Psoas muscle (tissue), 8 donors: Measurements from ENCODE around the gene TLK1. TPM values are rescaled to one million over a fixed set of nuclear protein-coding genes. Genes with fewer than 3 reads are reported as not detected.
"Not testable (repeated sequence)": the region's sequence is repeated elsewhere in the genome, so short reads cannot be mapped to it uniquely, and the experiment has no call there.

ENCODE experiments used
- ATAC-seq, 4 donors: fragments of 200-7000 bp; cut with Tn5 transposase; one replicate each; pipeline ENCODE4 v1.9.1; 2020; ENCODE audit warnings: moderate library complexity in 3 of 4, mild to moderate bottlenecking in 2 of 4
- DNase-seq, 2 donors: peaks; one replicate each; pipeline ENCODE4 v3.0.0-alpha.2; 2020
- H3K27ac ChIP-seq: fragments of 200-600 bp; one replicate; pipeline ENCODE4 v1.8.0; 2022
- H3K27me3 ChIP-seq, 3 donors: fragments of 200-600 bp in 1 of 3; one replicate each; pipeline versions ENCODE4 v1.6.1 to v1.8.0; 2013 to 2022; ENCODE audit warnings: low read length in 2 of 3, mild to moderate bottlenecking in 2 of 3, moderate library complexity in 1 of 3; ENCODE audit not compliant: insufficient read depth in 3 of 3
- H3K36me3 ChIP-seq, 2 donors: fragments of 200-600 bp in 1 of 2; one replicate each; pipeline versions ENCODE4 v1.6.1 to v1.8.0; 2013 to 2022; ENCODE audit warnings: low read depth in 1 of 2, mild to moderate bottlenecking in 1 of 2, moderate library complexity in 1 of 2; ENCODE audit not compliant: insufficient read depth in 1 of 2
- H3K4me1 ChIP-seq: fragments of 200-600 bp; one replicate; pipeline ENCODE4 v1.8.0; 2022
- H3K4me3 ChIP-seq: fragments of 200-600 bp; one replicate; pipeline ENCODE4 v1.8.0; 2022; ENCODE audit warnings: mild to moderate bottlenecking
- H3K9me3 ChIP-seq: fragments of 200-600 bp; one replicate; pipeline ENCODE4 v1.8.0; 2022
- CTCF ChIP-seq: fragments of 200-600 bp; IDR thresholded peaks from one replicate; pipeline ENCODE4 v1.8.0; 2022; ENCODE audit warnings: antibody characterized with exemption
- WGBS, 3 donors: extraction: QIAGEN DNeasy Blood & Tissue Kit; methylation state at CpG; one replicate each; pipeline versions ENCODE4 v1.1.6 to v1.1.7; 2013; 5-methylcytosine and 5-hydroxymethylcytosine counted together
- intact Hi-C, 2 donors: fragments of 100-400 bp; cut with DNase I; formaldehyde crosslinking; loops; one replicate each; pipeline versions ENCODE4 v1.11.0 to v1.14.2; 2022
- polyA plus RNA-seq, 3 donors: library from polyadenylated mRNA; stranded (reverse); fragments of 200-250 nt; gene quantifications; one replicate each; pipeline ENCODE4 v1.2.3, GENCODE V29; 2013
- total RNA-seq, 4 donors: library from RNA; stranded (reverse); fragmentation: NEBNext Ultra II Directional in 2 of 4; extraction: Animal tissue kit (Norgen Biotek cat#: 25700) in 2 of 4; gene quantifications; one replicate each; pipeline versions ENCODE4 v1.2.1 to v1.2.4, GENCODE V29; 2021 to 2023
- donor health status: healthy with polysubstance abuse.
- donor health status: DM: no; HTN: no; CAD: no; lungs with moderate emphysema.
- donor health status: Bipolar disorder and iron deficiency.
- donor health status: healthy.
- donor health status: DM: yes; HTN: yes; CAD: no.
- donor health status: DM: no; HTN: no; CAD: no.
- donor health status: DM: no; HTN: no; CAD: no.
- donor health status: DM: yes; HTN: yes; CAD: no.

TLK1 gene
- total and polyA plus RNA-seq, 7 donors: 4.4 to 22.2 (median 17.5) TPM

GRCh38 chr2:171167352-171167997 lies 6.8 kb upstream of the TLK1 start:
- DNase-seq: no peak
- WGBS, 3 donors: 91 to 95% (median 94%) methylated on average over 1 of the region's 1 CpG
- Histone ChIP-seq H3K27me3 (no peaks in the 10 kb centered on the region), H3K36me3 (no peaks in the 10 kb centered on the region), H3K27ac (no peak overlapping the region), H3K4me3 (no peak overlapping the region), H3K9me3 (no peaks in the 10 kb centered on the region), H3K4me1 (no peaks in the 10 kb centered on the region)
- ATAC-seq: no peak
- intact Hi-C loops: no loop called here
- TF ChIP-seq CTCF: no peak

GRCh38 chr2:171166328-171166983 lies 5.8 kb upstream of the TLK1 start:
- DNase-seq (no peak), ATAC-seq (no peak)
- intact Hi-C loops: no loop called here
- no peaks in the 10 kb centered on the region for H3K9me3 ChIP-seq
- H3K27me3 ChIP-seq: no peaks in the 10 kb centered on the region
- H3K27ac ChIP-seq: no peak overlapping the region
- no peaks in the 10 kb centered on the region for H3K36me3 ChIP-seq
- H3K4me3 ChIP-seq: no peak overlapping the region
- WGBS, 3 donors: 96 to 97% (median 97%) methylated on average over 6 of the region's 6 CpGs
- H3K4me1 ChIP-seq: no peaks in the 10 kb centered on the region
- TF ChIP-seq CTCF: no peak

- ATAC-seq (no peak), DNase-seq (no peak)
- intact Hi-C loops: no loop called here
- H3K9me3 ChIP-seq: no peaks in the 10 kb centered on the region
- no peak for TF ChIP-seq CTCF
- H3K4me1 ChIP-seq: no peaks in the 10 kb centered on the region
- H3K4me3 ChIP-seq: no peak overlapping the region
- H3K36me3 ChIP-seq: no peaks in the 10 kb centered on the region
- H3K27ac ChIP-seq: no peak overlapping the region
- H3K27me3 ChIP-seq: no peaks in the 10 kb centered on the region
- WGBS, 3 donors: 72 to 92% (median 89%) methylated on average over 1 of the region's 1 CpG
These were observed 5.3 kb upstream of the TLK1 start for GRCh38 chr2:171165967-171166327.

- no peak overlapping the region for H3K4me3 ChIP-seq
- WGBS, 3 donors: 77 to 91% (median 87%) methylated on average over 4 of the region's 4 CpGs
- ATAC-seq (no peak), DNase-seq (no peak)
- H3K4me1 ChIP-seq: peaks cover 8% of the 10 kb centered on the region
- H3K36me3 ChIP-seq: no peaks in the 10 kb centered on the region
- H3K27me3 ChIP-seq: no peaks in the 10 kb centered on the region
- no peak overlapping the region for H3K27ac ChIP-seq
- intact Hi-C loops: loop anchor here (5.0 kb wide), 2 partner anchors 191 to 269 kb away; partner anchors contain the start of genes DCAF17 (in 2 of the 2) and METTL8 (in 2 of the 2)
- no peak for TF ChIP-seq CTCF
- no peaks in the 10 kb centered on the region for H3K9me3 ChIP-seq
These were observed 2.6 kb upstream of the TLK1 start for GRCh38 chr2:171163261-171163660.

GRCh38 chr2:171162522-171163197 lies 2.0 kb upstream of the TLK1 start:
- ATAC-seq, H3K27me3 ChIP-seq, H3K9me3 ChIP-seq, H3K27ac ChIP-seq, H3K36me3 ChIP-seq, H3K4me3 ChIP-seq, DNase-seq: not testable (repeated sequence)
- peaks cover 14% of the 10 kb centered on the region for H3K4me1 ChIP-seq
- 84 to 89% (median 85%) methylated on average over 9 of the region's 9 CpGs for WGBS, 3 donors
- intact Hi-C loops: loop anchor here (5.0 kb wide), 2 partner anchors 190 to 270 kb away; partner anchors contain the start of genes DCAF17 (in 2 of the 2) and METTL8 (in 2 of the 2)
